ENCODE data around the gene SLC16A10.

- TF ChIP-seq TAF1 (IDR thresholded peaks at IDR 0.05; ENCODE audit: borderline replicate concordance, insufficient read depth, low read length), result no peak
- TF ChIP-seq, protein P1, sequence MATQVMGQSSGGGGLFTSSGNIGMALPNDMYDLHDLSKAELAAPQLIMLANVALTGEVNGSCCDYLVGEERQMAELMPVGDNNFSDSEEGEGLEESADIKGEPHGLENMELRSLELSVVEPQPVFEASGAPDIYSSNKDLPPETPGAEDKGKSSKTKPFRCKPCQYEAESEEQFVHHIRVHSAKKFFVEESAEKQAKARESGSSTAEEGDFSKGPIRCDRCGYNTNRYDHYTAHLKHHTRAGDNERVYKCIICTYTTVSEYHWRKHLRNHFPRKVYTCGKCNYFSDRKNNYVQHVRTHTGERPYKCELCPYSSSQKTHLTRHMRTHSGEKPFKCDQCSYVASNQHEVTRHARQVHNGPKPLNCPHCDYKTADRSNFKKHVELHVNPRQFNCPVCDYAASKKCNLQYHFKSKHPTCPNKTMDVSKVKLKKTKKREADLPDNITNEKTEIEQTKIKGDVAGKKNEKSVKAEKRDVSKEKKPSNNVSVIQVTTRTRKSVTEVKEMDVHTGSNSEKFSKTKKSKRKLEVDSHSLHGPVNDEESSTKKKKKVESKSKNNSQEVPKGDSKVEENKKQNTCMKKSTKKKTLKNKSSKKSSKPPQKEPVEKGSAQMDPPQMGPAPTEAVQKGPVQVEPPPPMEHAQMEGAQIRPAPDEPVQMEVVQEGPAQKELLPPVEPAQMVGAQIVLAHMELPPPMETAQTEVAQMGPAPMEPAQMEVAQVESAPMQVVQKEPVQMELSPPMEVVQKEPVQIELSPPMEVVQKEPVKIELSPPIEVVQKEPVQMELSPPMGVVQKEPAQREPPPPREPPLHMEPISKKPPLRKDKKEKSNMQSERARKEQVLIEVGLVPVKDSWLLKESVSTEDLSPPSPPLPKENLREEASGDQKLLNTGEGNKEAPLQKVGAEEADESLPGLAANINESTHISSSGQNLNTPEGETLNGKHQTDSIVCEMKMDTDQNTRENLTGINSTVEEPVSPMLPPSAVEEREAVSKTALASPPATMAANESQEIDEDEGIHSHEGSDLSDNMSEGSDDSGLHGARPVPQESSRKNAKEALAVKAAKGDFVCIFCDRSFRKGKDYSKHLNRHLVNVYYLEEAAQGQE (IDR thresholded peaks at IDR 0.05; ENCODE audit: insufficient read depth in 1 of 2, low read depth in 2 of 2, low read length in 2 of 2), result no peak
- TF ChIP-seq POLR2AphosphoS5 (IDR thresholded peaks at IDR 0.05; ENCODE audit: low read depth, low read length), result no peak
- no peak for TF ChIP-seq SIN3A (IDR thresholded peaks at IDR 0.05; ENCODE audit: borderline replicate concordance, insufficient read depth, low read length)
These were observed 178.5 kb downstream of the SLC16A10 start for GRCh38 chr6:111265842-111266241.
